ENCODE results near the gene PLA2G4E.

Gene PLA2G4E

GRCh38 chr15:41952013-41952563 lies 68.8 kb downstream of the PLA2G4E start:
- peak in 3 of 4 experiments; percentile 38 to 61 (median 43) for DNase-seq

- no peak for DNase-seq
These were observed 69.3 kb downstream of the PLA2G4E start for GRCh38 chr15:41951571-41951970.

- DNase-seq = no peak
These were observed 70.4 kb downstream of the PLA2G4E start for GRCh38 chr15:41950489-41950888.

- no peak for DNase-seq
These were observed 70.7 kb downstream of the PLA2G4E start for GRCh38 chr15:41950127-41950483.

- DNase-seq = peak in 3 of 4 experiments; percentile 22 to 46 (median 27)
These were observed 71.3 kb downstream of the PLA2G4E start for GRCh38 chr15:41949401-41950126.

GRCh38 chr15:41948490-41948889 lies 72.4 kb downstream of the PLA2G4E start:
- DNase-seq = no peak

- DNase-seq = no peak
These were observed 73.9 kb downstream of the PLA2G4E start for GRCh38 chr15:41946970-41947369.

- DNase-seq = no peak
These were observed 75.1 kb downstream of the PLA2G4E start for GRCh38 chr15:41945731-41946130.

GRCh38 chr15:41945221-41945620 lies 75.6 kb downstream of the PLA2G4E start:
- DNase-seq = no peak

GRCh38 chr15:41944313-41944940 lies 76.4 kb downstream of the PLA2G4E start:
- no peak for DNase-seq

GRCh38 chr15:41943543-41944312 lies 77.1 kb downstream of the PLA2G4E start:
- DNase-seq = no peak

GRCh38 chr15:41942886-41943285 lies 78.0 kb downstream of the PLA2G4E start:
- DNase-seq = no peak

GRCh38 chr15:41941644-41942415 lies 79.0 kb downstream of the PLA2G4E start:
- DNase-seq = no peak

- no peak for DNase-seq
These were observed 80.4 kb downstream of the PLA2G4E start for GRCh38 chr15:41940441-41940857.

GRCh38 chr15:41939986-41940385 lies 80.9 kb downstream of the PLA2G4E start:
- no peak for DNase-seq

- DNase-seq = peak in 3 of 4 experiments; percentile 18 to 55 (median 48)
These were observed 83.3 kb downstream of the PLA2G4E start for GRCh38 chr15:41937568-41937923.

GRCh38 chr15:41936649-41937567 lies 83.9 kb downstream of the PLA2G4E start:
- peak; percentile 75 to 83 (median 81) for DNase-seq

- DNase-seq = no peak
These were observed 84.7 kb downstream of the PLA2G4E start for GRCh38 chr15:41936155-41936554.

- no peak for DNase-seq
These were observed 85.2 kb downstream of the PLA2G4E start for GRCh38 chr15:41935566-41936020.

GRCh38 chr15:41934843-41935242 lies 86.0 kb downstream of the PLA2G4E start:
- DNase-seq = peak in 3 of 4 experiments; percentile 24 to 44 (median 40)

- peak in 2 of 4 experiments; percentile 22 to 48 for DNase-seq
These were observed 87.1 kb downstream of the PLA2G4E start for GRCh38 chr15:41933771-41934170.
